Stimulated activated CD8-positive, alpha-beta memory T cell treated with anti-CD3 and anti-CD28 coated beads, Interleukin-7, amount 100 ng/mL, for 4 hours (primary cell): Measurements from ENCODE around the gene TEDC1.

ENCODE experiments used
- DNase-seq, 2 donors: peaks; one replicate each; pipeline ENCODE4 v3.0.0-alpha.2; 2020; ENCODE audit warnings: low read depth in 2 of 2

The TEDC1 gene

GRCh38 chr14:105484997-105485393, 6.1 kb upstream of the TEDC1 start:
- DNase-seq: no peak

GRCh38 chr14:105485739-105486162, 5.3 kb upstream of the TEDC1 start:
- no peak for DNase-seq

- no peak for DNase-seq
Measured at GRCh38 chr14:105486163-105486973, 4.7 kb upstream of the TEDC1 start, which contains the start of gene CRIP1. Gene CRIP1, plus strand, starts transcription at chr14:105486886. Its CDS starts 374 bp downstream, at chr14:105487260.

DNA sequence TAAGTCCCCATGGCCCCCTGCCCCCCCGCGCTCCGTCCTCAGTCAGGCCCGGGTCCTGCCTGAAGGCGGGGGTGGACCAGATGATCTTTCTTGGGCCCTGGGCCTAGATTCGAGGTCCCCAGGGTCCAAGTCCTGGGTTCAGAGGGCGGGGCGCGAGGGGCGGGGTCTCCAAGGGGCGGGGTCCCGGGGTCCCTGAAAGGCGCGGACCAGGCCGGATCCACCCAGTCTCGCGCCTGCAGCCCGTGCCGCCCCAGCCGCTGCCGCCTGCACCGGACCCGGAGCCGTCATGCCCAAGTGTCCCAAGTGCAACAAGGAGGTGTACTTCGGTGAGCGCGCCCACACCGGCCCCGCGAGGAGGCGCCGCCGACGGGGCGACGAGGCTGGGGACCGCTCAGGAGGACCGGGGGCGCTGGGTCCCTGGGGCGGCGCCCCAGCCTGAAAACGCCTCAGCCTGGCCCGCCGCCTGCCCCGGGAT, 4.0 kb upstream of the TEDC1 start:
- peak in 1 of 2 donors; percentile 45 for DNase-seq

- DNase-seq: peak; percentile 44 to 66
Measured at GRCh38 chr14:105487449-105487985, 3.5 kb upstream of the TEDC1 start.

- no peak for DNase-seq
Measured at GRCh38 chr14:105487986-105488777, 2.9 kb upstream of the TEDC1 start.

DNA sequence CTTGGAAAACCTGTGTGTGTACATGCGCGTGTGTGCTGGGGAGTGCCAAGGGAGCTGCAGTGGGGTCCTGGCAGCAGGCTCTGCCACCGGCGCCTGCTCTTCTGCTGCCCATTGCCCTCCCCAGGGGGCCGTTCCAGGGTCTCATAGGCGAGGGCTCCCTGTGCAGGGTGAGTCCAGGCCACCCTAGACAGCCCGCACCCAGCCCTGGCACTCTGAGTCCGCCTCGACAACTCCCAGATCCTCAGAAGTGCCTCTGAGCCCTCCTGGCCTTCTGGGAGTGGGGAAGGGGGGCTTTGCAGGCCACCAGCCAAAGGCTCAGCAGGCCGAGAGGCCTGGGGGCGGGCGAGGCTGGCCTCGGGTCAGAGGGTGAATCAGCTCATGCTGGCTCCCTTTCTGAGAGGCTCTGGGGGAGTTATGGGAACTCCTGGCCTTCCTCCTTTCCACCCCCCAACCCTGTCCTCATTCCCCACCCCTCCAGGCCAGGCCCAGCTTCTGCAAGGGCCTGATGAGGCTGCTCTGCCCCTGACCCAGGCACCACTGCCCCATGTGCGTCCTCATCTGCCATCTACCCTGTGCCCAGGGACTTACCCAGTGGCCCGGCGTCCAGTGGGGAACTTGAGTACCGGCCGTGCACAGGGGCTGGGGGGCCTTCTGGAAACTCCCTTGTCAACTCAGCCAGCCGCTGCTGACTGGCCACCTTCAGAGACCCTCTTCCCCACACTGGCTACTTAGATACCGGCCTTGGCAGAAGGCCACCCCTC, 2.1 kb upstream of the TEDC1 start:
- no peak for DNase-seq

- DNase-seq: peak; percentile 73 to 81
Measured at GRCh38 chr14:105489542-105490266, 1.3 kb upstream of the TEDC1 start.

DNA sequence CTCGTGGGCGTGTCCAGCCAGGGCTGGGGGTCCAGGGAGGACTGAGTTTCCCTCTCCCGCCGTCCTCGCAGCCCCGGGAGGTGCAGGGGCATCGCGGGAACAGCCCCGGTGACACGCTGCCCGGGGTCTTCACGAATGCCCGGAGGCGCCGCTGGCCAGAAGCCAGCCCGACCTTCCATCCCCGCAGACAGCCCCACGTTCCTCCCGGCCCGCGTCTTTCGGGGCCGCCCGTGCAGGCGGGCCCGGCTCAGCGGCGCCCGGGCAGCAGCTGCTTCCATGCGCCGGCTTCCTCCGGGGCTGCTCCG, 827 bp upstream of the TEDC1 start:
- DNase-seq: no peak

DNA sequence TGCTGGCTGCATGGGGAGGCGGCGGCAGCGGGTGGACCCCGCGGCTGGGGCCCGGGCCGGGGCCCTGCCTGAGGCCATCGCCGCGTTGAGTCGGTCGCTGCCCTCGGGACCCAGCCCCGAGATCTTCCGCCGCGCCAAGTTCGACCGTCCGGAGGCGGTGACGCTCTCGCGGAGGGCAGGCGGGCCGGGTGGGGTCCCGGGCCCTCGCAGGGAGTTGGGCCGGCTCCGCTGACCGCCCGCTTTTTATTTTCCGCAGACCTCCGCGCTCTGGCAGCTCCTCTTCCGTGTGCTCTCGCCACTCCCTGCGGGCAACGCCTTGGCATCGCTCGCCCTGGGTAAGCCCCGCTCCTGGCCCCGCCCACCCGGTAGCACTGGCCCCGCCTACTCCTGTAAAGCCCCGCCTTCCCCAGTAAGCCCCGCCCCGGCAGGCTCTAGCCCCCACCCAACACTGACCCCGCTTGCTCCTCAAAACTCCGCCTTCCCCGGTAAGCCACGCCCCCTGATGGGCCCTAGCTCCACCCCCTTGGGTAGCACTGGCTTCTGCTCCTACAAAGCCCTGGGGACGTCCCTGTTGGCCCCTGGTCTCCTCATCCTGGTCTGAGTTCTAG, 424 bp downstream of the TEDC1 start:
- DNase-seq: peak; percentile 75

GRCh38 chr14:105492031-105492970, 1.3 kb downstream of the TEDC1 start:
- no peak for DNase-seq

DNA sequence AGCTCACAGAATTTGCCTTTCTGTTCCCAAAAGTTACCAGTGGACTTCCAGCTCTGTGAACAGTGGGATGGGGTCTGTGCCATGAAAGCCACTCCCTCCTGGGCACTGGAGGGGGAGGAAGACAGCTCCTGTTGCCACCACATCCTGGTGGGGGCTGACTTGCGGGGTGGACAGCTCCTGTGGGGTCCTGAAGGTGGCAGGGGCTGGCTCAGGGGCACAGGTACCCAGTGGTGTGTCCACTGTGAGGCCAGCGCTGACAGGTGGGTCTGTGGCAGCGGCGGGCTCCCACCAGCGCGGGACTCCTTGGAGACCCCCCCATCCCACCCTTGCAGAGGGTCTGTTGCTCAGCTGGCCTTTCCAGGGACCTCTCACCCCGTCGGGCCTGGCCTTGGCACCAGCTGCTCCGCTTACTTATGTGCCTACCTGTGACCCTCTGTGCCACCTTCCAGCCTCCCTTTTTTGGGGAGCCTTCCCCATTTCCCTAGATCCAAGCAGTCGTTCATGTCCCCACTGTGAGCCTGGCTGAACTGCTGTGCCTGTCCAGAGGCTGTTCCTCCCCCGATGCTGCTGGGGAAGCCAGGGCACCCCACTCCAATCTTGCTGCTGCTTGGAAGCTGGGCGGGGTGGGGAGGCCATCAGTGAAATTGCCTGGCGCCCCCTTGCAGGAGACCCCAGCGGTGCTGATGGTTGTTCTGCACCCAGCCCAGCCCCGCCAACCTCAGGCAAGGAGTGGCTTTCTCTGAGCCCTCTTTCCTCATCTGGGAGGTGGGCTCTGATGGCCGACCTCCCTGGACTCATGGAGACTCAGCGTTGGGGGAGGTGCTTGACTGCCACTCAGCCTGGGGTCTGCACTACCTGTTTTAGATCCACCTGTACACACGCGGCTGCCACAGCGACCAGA, 2.2 kb downstream of the TEDC1 start:
- no peak for DNase-seq

DNA sequence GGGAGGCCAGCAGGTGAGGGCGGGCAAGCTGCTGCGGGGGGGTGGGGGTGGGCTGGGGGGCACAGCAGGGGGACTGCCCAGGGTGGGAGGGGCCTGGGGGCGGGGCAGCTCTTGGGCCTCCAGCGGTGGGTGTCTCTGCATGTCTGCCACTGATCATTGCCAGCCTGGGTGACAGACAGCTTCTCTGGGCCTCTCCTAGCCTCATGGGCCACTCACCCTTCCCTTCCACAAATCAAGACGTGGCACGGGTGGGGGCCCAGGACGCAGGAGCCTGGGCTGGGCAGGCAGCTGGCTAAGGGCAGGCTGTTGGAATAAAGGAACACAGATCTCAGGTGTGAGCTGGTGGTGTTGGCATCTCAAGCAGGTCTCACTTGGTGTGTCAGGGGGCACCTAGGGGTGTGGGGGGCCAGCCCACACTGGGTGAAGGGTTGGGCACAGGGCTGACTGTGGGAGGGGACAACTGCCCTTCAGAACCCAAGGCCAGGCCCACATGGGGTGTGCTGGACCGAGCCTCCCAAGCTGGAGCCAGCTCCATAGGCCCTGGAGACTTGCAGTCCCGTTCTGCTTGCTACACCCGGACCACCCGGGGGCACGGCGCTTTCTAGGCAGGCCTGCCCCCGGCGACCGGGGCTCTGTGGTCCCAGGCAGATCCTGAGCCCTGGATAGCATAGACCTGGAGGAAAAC, 3.0 kb downstream of the TEDC1 start:
- DNase-seq: no peak

- no peak for DNase-seq
Measured at GRCh38 chr14:105494606-105494929, 3.5 kb downstream of the TEDC1 start.

- no peak for DNase-seq
Measured at GRCh38 chr14:105495101-105495989, 4.3 kb downstream of the TEDC1 start.

- no peak for DNase-seq
Measured at GRCh38 chr14:105495990-105496830, 5.2 kb downstream of the TEDC1 start.
